ENCODE measurements around the gene BPTF.
"Not testable (repeated sequence)": the region's sequence is repeated elsewhere in the genome, so short reads cannot be mapped to it uniquely, and the experiment has no call there.

Gene BPTF

DNA sequence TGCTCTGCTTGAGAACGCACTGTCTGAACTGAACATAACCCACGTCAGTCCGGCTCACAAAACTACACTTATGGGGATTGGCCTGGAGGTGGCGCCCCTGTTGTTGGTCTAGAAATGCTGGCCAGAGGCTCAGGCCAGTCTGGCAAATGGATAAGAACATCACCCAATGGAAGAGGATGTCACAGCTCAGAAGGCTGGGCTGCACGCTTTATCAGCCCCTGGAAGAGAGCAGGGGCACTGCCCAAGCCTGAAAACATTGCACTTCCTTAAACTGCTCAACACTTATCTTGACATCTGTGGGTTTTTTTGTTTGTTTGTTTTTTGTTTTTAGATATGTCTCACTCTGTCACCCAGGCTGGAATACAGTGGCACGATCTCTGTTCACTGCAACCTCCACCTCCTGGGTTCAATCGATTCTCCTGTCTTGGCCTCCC, 24.8 kb upstream of the BPTF start:
- in situ Hi-C loops (cut with MboI; ENCODE audit: low sequenced_read_pairs, unreplicated experiment) = no loop called here
- peak; percentile 77 for TF ChIP-seq CTCF (IDR thresholded peaks at IDR 0.05; ENCODE audit: borderline replicate concordance, control extremely low read depth, extremely low read depth, insufficient read depth, missing control alignments)
- peak; percentile 84 for DNase-seq (ENCODE audit: low spot score)

DNA sequence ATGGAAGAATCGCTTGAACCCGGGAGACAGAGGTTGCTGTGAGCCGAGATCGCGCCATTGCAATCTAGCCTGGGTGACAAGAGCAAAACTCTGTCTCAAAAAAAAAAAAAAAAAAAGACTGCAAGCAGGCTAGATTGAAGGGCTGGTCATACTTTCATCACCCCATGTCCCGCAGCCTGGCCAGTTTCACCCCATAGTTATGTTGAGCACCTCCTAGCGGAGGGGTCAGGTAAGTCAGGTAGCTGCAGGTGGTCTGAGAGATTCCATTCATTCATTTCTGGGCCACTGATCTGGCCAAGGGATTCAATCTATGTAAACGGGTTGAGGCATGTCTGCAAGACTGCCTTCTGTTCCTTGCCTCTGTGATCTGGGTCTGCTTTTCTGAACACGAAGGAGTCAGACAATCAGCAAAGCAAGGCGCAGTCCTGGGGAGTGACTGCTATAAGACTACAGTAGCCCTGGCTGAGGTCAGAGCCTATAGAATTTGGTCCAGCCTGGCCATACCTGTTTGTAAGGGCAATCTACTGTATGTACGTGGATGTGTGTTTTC, 23.6 kb upstream of the BPTF start:
- in situ Hi-C loops (cut with MboI; ENCODE audit: low sequenced_read_pairs, unreplicated experiment) = no loop called here
- TF ChIP-seq CTCF (IDR thresholded peaks at IDR 0.05; ENCODE audit: borderline replicate concordance, control extremely low read depth, extremely low read depth, insufficient read depth, missing control alignments) = no peak

DNA sequence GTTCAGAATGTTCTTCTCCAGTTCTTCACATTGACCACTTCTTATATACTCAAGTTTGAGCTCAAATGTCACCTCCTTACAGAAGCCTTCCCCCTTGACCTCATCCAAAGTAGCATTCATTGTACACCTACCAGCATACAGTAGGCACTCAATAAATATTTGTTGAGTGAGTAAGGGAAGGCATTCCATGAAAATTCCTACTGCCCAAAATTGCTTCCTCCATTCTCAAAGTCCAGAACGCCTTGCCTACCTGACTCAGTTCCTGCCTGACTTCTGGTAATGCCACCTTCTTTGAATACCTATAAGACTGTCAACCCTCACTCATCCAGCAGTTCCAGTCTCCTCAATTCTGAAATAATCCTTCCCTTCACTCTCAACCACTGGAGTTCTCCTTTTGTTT, 14.8 kb upstream of the BPTF start:
- in situ Hi-C loops (cut with MboI; ENCODE audit: low sequenced_read_pairs, unreplicated experiment) = no loop called here
- no peak for DNase-seq (ENCODE audit: low spot score)
- no peak for TF ChIP-seq CTCF (IDR thresholded peaks at IDR 0.05; ENCODE audit: borderline replicate concordance, control extremely low read depth, extremely low read depth, insufficient read depth, missing control alignments)

More for the DNA sequence above, 23.6 kb upstream of the BPTF start:
- no peak for DNase-seq (ENCODE audit: low spot score)

GRCh38 chr17:67812380-67812779, 12.9 kb upstream of the BPTF start:
- DNase-seq (ENCODE audit: low spot score); in situ Hi-C loops (cut with MboI; ENCODE audit: low sequenced_read_pairs, unreplicated experiment): not testable (repeated sequence)

DNA sequence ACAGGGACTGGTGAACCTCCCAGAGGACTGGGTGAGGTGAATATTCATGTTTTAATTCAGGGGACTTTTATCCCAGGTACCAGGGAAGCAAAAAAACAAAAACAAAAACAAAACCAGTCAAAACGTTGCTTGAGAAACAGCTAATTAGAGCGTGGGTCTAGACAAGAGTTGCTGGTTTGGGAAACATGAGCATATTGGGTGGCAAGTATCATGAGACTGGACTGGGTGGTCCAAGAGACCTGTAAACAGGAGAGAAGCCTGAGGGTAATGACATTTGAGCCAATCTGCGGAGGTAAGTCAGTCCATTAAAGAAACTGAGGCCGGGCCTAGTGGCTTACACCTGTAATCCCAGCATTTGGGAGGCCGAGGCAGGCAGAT, 11.5 kb upstream of the BPTF start:
- no peak for DNase-seq (ENCODE audit: low spot score)
- no peak for TF ChIP-seq CTCF (IDR thresholded peaks at IDR 0.05; ENCODE audit: borderline replicate concordance, control extremely low read depth, extremely low read depth, insufficient read depth, missing control alignments)
- in situ Hi-C loops (cut with MboI; ENCODE audit: low sequenced_read_pairs, unreplicated experiment) = no loop called here

DNA sequence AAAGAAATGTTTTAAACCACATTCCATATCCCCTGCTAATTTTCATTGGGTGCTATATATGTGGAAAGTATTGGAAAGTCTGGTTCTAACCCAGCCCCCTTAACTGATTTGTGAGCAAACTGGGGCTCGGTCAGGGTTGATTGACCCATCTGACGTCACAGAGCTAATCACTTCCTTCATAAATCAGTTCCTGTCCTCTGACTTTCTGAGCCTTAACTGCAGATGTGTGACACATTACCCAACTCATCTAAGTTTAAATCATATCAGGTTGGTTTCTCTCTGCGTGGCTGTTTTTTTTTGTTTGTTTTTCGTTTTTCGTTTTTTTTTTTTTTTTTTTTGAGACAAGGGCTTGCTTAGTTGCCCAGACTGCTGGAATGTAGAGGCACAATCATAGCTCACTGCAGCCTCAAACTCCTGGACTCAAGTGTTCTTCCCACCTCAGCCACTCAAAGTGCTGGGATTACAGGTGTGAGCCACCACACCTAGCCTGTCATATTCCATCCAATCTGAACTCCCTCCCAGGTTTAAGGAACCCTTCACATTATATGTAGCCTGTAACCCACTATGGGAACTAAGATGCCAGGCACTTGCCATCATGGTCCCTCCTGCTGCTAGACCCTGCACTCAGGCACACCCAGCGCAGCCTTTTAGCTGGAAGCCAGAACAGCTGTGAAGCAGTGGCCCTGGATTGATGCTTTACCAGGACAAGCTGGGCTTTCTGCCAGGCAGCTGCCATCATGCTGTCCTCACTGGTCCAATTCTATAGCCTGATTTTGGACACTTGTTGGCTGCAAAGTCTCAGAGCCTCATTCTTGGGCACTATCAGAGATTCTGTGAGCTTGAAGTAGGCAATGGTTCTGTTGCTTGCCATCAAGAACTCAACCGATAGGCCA, 6.9 kb upstream of the BPTF start:
- in situ Hi-C loops (cut with MboI; ENCODE audit: low sequenced_read_pairs, unreplicated experiment) = no loop called here
- no peak for TF ChIP-seq CTCF (IDR thresholded peaks at IDR 0.05; ENCODE audit: borderline replicate concordance, control extremely low read depth, extremely low read depth, insufficient read depth, missing control alignments)

GRCh38 chr17:67819722-67820121, 5.6 kb upstream of the BPTF start:
- in situ Hi-C loops (cut with MboI; ENCODE audit: low sequenced_read_pairs, unreplicated experiment) = no loop called here
- no peak for TF ChIP-seq CTCF (IDR thresholded peaks at IDR 0.05; ENCODE audit: borderline replicate concordance, control extremely low read depth, extremely low read depth, insufficient read depth, missing control alignments)
- no peak for DNase-seq (ENCODE audit: low spot score)

More for the DNA sequence above, 6.9 kb upstream of the BPTF start:
- peak; percentile 74 for DNase-seq (ENCODE audit: low spot score)

Measured in GM13976 (cell line).